ENCODE measurements around the gene FGFR3.
A peak's percentile ranks its signal among the peaks of the same experiment; 100 is the strongest.

Gene FGFR3

GRCh38 chr4:1767770-1768366 is 25.2 kb upstream of the FGFR3 start:
- no peak overlapping the region for H3K4me3 ChIP-seq (ENCODE audit: low read depth, low read length)
- TF ChIP-seq MYC (IDR thresholded peaks at IDR 0.05; ENCODE audit: low read depth, low read length) (no peak), CTCF (IDR thresholded peaks at IDR 0.05; ENCODE audit: low read depth, low read length) (peak; percentile 44), POLR2A (IDR thresholded peaks at IDR 0.05; ENCODE audit: extremely low read depth, insufficient read length) (no peak), MAX (IDR thresholded peaks at IDR 0.05; ENCODE audit: low read depth, low read length) (no peak)
- DNase-seq (ENCODE audit: low read depth): peak; percentile 59

- DNase-seq (ENCODE audit: low read depth): peak; percentile 56
- TF ChIP-seq MYC (IDR thresholded peaks at IDR 0.05; ENCODE audit: low read depth, low read length): no peak
- no peak for TF ChIP-seq CTCF (IDR thresholded peaks at IDR 0.05; ENCODE audit: low read depth, low read length)
- TF ChIP-seq MAX (IDR thresholded peaks at IDR 0.05; ENCODE audit: low read depth, low read length): peak; percentile 34; the same call in 1 of the 2 replicates
- no peak for TF ChIP-seq POLR2A (IDR thresholded peaks at IDR 0.05; ENCODE audit: extremely low read depth, insufficient read length)
- H3K4me3 ChIP-seq (ENCODE audit: low read depth, low read length): no peak overlapping the region
Measured at GRCh38 chr4:1768367-1769034, 24.6 kb upstream of the FGFR3 start.

GRCh38 chr4:1769692-1770091 is 23.4 kb upstream of the FGFR3 start:
- DNase-seq (ENCODE audit: low read depth): no peak
- TF ChIP-seq POLR2A (IDR thresholded peaks at IDR 0.05; ENCODE audit: extremely low read depth, insufficient read length) (no peak), CTCF (IDR thresholded peaks at IDR 0.05; ENCODE audit: low read depth, low read length) (no peak), MYC (IDR thresholded peaks at IDR 0.05; ENCODE audit: low read depth, low read length) (no peak), MAX (IDR thresholded peaks at IDR 0.05; ENCODE audit: low read depth, low read length) (no peak)
- no peak overlapping the region for H3K4me3 ChIP-seq (ENCODE audit: low read depth, low read length)

- no peak for DNase-seq (ENCODE audit: low read depth)
- no peak overlapping the region for H3K4me3 ChIP-seq (ENCODE audit: low read depth, low read length)
- TF ChIP-seq MAX (IDR thresholded peaks at IDR 0.05; ENCODE audit: low read depth, low read length) (no peak), CTCF (IDR thresholded peaks at IDR 0.05; ENCODE audit: low read depth, low read length) (no peak)
Measured at GRCh38 chr4:1770245-1770644, 22.8 kb upstream of the FGFR3 start.

GRCh38 chr4:1770791-1771231 is 22.3 kb upstream of the FGFR3 start:
- DNase-seq (ENCODE audit: low read depth): peak; percentile 56
- no peak for TF ChIP-seq MYC (IDR thresholded peaks at IDR 0.05; ENCODE audit: low read depth, low read length)
- no peak for TF ChIP-seq CTCF (IDR thresholded peaks at IDR 0.05; ENCODE audit: low read depth, low read length)
- no peak overlapping the region for H3K4me3 ChIP-seq (ENCODE audit: low read depth, low read length)

Measured in NB4 (cell line).